ENCODE measurements around the gene CDNF.
"Not testable (repeated sequence)": the region's sequence is repeated elsewhere in the genome, so short reads cannot be mapped to it uniquely, and the experiment has no call there.

The CDNF gene

DNA sequence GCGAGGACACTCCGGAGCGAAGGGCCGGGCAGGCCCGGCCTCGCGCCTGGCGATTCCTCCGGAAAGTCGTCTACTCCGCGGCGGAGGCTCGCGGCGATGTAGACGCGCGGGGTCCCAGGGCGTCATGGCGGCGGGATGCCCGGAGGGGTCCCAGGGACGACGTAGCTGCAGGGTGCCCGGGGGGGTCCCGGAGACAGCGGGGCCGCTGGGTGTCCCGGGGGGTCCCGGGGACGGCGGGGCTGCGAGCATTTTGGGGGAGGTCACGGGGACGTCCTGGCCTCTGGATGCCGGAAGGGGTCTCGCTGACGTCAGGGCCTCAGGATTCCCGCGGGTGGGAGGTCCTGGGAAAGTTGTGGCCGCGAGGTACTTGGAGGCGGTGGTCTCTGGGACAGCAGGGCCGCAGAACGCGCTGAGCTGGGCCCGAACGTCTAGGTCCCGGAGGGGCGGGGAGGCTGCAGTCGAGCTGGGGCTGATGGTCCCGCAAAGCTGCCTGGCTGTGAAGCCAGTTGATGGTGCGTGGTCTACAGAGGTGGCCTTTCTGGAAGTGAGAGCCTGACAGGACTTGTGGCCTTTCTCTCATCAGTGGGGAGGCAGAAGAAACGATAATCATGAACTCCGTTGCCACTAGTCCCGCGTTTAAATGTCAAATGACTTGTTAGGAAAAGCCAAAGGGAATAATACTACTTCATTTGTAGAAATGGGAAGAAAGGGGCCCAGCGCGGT lies 906 bp upstream of the CDNF start:
- DNase-seq, result no peak

DNA sequence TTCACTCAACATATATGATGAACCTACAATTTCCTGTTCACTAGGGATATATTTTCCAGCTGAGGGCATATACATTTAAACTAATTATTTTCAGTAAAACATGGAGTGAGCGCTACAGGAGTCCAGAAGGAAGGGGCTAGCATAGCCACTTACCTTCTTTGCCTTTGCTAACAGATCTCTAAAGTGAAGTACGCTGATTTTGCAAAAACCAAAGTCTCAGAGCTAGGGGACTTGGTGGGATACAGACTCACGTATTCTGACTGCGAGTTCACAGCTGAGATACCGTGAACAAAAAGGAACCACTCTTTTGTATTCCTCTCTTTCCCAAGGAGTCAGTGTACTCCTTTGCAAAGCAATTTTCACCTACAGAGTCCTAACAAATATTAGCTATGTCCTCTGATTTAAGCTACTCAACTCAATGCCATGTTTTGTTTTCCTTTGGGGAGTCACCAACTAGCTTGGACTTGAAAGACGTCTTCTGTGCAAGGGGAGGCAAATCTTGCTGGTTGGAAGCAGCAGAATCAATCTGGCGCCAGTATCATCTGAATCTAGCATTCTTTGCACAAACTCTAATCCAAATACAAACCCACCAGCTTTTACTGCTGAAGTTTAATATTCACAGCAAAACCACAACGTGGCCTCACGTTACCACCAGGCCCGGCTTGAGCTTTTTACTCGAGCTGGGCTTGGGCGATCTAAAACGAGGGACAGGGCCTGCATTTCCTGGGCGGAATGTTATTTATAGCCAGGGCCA lies 657 bp downstream of the CDNF start:
- peak; percentile 55 for DNase-seq

GRCh38 chr10:14836208-14836607 lies 1.6 kb downstream of the CDNF start:
- DNase-seq, result no peak

- no peak for DNase-seq
Observed at GRCh38 chr10:14833106-14833505, 4.7 kb downstream of the CDNF start.

DNA sequence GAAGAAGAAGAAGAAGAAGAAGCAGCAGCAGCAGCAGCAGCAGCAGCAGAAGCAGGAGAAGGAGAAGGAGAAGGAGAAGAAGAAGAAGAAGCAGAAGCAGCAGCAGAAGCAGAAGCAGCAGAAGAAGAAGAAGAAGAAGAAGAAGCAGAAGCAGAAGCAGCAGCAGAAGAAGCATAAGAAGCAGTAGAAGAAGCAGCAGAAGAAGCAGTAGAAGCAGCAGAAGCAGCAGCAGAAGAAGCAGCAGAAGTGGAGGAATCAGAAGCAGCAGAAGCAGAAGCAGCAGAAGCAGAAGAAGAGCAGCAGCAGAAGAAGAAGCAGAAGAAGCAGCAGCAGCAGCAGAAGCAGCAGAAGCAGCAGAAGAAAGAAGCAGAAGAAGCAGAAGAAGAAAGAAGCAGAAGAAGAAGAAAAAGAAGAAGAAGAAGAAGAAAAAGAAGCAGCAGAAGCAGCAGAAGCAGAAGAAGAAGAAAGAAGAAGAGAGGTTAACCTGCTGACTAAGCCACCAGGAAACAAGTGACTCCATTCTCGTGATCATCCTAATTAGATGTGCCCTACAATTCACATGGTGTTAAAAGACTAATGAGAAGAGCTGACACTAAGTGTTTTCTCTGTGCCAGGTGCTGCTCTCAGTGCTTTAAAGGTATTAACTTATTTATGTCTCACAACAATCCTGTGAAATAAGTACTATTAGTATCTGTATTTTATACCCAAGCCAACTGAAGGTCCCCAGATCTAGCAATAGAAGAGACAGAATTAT lies 11.6 kb downstream of the CDNF start:
- no peak for DNase-seq

DNA sequence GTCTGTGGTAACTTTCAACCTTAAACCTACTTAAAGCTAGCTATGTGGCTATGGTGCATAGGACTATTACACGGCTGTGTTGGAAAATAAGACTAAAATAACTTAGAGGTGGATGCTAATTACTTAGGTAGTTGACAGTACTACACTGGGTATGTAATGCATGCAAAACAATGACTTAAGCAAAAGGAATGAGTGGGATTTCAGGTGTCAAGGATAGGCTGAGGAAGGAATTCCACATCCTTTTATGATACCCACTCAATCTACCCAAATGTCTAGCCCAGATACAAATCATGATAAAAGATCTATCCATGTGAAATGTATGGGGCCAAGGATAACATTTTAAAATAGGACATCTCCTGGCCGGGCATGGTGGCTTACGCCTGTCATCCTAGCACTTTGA lies 13.9 kb downstream of the CDNF start:
- no peak for DNase-seq

- no peak for DNase-seq
Observed at GRCh38 chr10:14822879-14823755, 14.7 kb downstream of the CDNF start.

- no peak for DNase-seq
Observed at GRCh38 chr10:14821635-14822375, 16.0 kb downstream of the CDNF start.

GRCh38 chr10:14820775-14821154 lies 17.1 kb downstream of the CDNF start:
- no peak for DNase-seq

DNA sequence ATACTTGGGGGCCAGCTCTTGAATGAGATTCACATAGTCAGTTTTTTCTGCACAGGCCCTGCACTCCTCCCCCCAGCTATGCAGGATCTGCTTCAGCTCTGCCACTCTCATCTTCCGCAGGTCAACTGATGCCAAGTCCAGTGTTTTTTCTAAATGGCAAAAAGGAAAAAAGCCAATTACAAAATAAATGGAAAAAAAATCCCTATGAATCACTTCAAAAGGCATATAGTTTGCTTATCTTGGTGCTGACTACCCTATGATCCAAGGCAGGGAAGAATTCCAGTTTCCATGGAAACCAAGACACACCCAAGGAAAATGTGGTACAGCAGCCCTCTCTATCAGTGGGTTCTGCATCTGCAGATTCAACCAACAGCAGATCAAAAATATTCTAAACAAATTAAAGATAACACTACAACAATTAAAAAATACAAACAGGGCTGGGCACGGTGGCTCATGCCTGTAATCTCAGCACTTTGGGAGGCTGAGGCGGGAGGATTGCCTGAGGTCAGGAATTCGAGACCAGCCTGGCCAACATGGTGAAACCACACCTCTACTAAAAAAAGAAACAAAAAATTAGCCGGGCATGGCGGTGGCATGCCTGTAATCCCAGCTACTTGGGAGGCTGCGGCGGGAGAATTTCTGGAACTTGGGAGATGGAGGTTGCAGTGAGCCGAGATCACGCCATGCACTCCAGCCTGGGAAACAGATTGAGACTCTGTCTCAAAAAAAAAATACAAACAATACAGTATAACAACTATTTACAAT lies 17.6 kb downstream of the CDNF start:
- no peak for DNase-seq

GRCh38 chr10:14816717-14817116 lies 21.1 kb downstream of the CDNF start:
- not testable (repeated sequence) for DNase-seq

GRCh38 chr10:14815681-14816080 lies 22.2 kb downstream of the CDNF start:
- DNase-seq, result no peak

- no peak for DNase-seq
Observed at GRCh38 chr10:14812271-14812670, 25.6 kb downstream of the CDNF start.

DNA sequence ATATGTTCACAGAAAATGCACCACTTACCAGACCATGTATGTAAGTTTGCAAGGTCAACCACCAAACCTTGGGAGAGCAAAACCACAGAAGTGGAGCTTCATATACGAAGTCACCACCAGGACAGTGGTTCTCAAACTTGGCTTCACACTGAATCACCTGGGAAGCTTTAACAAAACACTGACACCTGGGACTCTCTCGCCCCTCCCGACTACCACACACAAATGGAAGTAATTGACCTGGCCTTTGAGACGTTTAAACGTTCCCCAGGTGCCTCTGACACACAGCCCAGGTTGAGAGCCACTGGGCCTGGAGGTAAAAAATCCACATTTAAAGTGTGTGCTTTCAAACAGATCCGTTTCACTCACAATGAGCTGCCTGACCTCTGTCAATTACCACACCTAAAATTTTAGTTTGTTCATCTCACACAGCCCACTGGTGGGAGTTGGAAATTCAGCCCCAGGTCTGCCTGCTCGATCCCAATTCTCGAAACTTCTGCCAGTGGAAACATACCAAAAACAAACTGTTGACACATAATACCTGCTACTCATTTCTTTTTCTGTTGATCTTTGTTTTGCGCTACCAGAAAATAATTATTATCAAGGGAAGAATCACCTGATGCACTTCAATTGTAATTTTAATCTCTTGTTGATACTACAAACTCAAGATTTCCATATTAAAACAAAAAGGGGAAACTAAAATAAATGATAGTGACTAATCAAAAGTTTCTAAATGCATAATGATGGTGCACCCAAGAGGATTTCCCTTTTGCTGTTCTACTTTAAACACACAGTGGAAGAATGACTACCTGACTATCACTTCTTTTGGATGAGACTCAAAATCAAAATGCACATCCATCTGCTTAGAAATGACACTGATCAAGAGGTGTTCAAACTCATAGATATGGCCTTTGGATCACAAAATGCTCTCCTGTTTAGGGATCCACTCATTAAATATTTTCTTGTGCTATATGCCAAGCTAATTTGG lies 26.6 kb downstream of the CDNF start:
- DNase-seq, result no peak

GRCh38 chr10:14806318-14806717 lies 31.5 kb downstream of the CDNF start:
- DNase-seq, result no peak

GRCh38 chr10:14803827-14804226 lies 34.0 kb downstream of the CDNF start:
- DNase-seq, result no peak

- DNase-seq, result no peak
Observed at GRCh38 chr10:14801723-14802122, 36.1 kb downstream of the CDNF start.

- DNase-seq, result no peak
Observed at GRCh38 chr10:14800397-14800796, 37.4 kb downstream of the CDNF start.

DNA sequence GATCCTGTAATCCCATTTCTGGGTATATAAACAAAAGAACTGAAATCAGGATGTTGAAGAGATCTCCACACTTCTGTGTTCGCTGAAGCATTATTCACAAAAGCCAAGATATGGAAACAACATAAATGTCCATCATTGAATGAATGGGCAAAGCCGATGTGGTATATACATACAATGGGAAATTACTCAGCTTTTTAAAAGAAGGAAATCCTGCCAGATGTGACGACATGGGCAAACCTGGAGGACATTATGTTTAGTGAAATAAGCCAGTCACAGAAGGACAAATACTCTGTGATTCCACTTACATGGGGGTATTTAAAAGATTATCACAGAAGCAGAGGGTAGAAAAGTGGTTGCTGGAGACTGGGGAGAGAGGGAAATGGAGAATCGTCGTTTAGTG lies 39.2 kb downstream of the CDNF start:
- DNase-seq, result no peak

DNA sequence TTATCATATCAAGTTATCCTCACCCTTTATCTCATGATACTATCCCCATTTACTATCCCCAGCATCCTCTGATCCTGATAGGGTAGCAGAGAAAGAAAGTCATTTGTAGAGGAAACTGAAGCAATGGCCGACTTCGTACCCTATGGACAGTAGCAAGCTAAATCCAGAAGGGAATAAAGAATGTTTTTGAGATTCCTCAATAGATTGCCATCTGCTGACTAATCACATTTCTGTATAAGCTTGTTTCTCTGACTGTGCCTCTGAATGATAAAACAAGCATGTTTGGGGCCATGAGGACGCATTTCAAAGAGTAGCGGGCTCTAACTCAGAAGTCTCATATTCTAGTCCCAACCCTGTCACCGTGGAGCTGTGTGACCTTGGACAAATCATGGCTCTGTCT lies 49.9 kb downstream of the CDNF start:
- no peak for DNase-seq
